Retinal pigment epithelial cell (primary cell): ENCODE measurements around the gene DNAJC24.

Source experiments
- DNase-seq: peaks from one replicate; pipeline ENCODE4 v3.0.0-alpha.2; 2010; ENCODE audit warnings: low read depth
- H3K4me3 ChIP-seq: 2 replicates; pipeline ENCODE4 v1.5.1; 2011; ENCODE audit warnings: mild to moderate bottlenecking, low read length, control low read depth, moderate library complexity
- TF ChIP-seq, protein P1 (sequence below): conservative IDR thresholded peaks from 2 replicates; pipeline ENCODE4 v1.5.1; 2011; ENCODE audit warnings: low read depth, low read length, control low read depth, inconsistent platforms

The DNAJC24 gene

DNA sequence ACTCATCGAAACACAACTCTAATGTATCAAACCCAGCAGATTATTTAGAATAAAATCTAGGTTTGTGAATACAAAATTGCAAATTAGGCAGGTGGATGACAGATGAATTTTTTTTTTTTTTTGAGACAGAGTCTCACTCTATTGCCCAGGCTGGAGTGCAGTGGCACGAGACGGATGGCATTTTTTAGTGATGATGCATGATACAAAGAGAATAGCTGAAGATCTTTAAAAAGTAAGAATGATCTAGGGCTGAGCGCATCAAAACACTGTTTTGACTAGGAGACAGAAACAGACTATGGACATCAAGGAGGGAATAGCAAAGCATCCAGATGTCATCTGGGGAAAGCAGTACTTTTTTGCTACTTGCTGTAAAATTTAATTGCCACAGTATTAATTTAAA lies 76.0 kb downstream of the DNAJC24 start:
- no peak overlapping the region for H3K4me3 ChIP-seq
- TF ChIP-seq, protein P1, sequence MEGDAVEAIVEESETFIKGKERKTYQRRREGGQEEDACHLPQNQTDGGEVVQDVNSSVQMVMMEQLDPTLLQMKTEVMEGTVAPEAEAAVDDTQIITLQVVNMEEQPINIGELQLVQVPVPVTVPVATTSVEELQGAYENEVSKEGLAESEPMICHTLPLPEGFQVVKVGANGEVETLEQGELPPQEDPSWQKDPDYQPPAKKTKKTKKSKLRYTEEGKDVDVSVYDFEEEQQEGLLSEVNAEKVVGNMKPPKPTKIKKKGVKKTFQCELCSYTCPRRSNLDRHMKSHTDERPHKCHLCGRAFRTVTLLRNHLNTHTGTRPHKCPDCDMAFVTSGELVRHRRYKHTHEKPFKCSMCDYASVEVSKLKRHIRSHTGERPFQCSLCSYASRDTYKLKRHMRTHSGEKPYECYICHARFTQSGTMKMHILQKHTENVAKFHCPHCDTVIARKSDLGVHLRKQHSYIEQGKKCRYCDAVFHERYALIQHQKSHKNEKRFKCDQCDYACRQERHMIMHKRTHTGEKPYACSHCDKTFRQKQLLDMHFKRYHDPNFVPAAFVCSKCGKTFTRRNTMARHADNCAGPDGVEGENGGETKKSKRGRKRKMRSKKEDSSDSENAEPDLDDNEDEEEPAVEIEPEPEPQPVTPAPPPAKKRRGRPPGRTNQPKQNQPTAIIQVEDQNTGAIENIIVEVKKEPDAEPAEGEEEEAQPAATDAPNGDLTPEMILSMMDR: no peak
- no peak for DNase-seq

DNA sequence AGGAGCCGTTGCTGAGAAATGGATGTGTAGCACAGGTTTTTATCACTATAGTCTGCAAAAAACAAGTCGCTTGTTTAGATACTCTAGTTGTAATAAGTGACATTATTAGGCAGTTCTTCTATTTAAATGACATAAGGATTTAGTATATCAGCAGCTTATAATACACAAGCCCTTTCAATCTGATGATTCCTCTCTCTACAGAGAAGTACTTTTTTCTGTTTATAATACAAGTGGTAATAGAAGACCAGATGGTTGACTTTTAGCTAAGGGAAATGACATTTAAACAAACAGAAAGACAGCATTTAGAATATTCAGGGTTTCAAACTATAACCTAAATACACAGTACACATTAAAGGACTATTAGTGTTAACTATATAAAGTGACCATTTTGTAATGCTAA lies 79.4 kb downstream of the DNAJC24 start:
- TF ChIP-seq, protein P1: no peak
- no peak for DNase-seq
- H3K4me3 ChIP-seq: no peak overlapping the region

DNA sequence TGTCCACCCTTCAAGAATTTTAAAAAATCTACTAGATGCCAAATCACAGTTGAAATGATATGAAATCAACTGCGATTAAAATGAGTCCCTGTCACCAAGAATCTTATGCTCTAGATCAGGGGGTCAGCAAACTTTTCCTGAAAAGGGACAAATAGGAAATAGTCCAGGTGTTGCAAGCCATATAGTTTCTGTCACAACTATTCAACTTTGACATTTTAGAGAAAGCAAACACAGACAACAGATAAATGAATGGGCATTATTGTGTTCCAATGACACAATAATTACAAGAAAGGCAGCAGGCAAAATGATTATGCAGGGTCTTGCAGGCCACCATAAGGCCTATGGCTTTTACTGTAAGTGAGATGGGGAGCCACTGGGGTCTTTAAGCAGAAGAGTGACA lies 81.2 kb downstream of the DNAJC24 start:
- no peak for DNase-seq
- H3K4me3 ChIP-seq: no peak overlapping the region
- TF ChIP-seq, protein P1: no peak

DNA sequence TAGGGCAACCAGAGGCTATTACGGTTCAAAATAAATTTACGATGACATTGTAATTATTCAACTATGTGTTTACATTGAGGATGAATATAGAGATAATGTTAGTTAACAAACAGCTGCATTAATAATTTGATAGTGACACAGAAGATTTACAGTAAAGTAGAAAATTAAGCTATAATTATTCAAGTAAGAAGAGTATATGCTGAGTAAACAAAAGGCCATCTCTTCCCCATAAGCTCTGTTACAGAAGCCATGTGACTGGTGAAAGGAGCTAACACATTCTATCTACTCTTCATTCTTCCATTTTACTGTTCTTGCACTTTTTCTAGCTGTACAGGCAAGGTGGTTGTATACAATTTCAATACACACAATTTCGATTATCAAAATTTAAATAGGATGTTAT lies 85.5 kb downstream of the DNAJC24 start:
- TF ChIP-seq, protein P1: no peak
- H3K4me3 ChIP-seq: no peak overlapping the region
- no peak for DNase-seq

DNA sequence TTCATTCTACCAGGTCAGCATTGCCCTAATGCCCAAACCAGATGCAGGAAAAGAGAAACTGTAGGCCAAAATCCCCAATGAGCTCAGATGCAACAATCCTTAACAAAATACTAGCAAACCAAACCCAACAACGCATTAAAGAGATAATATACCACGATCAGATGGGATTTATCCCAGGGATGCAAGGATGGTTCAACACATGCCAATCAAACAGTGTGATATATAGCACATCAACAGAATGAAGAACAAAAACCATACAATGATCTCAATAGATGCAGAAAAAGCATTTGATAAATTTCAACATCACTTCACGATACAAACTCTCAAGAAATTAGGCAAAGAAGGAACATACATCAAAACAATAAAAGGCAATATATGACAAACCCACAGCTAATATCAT lies 94.8 kb downstream of the DNAJC24 start:
- no peak overlapping the region for H3K4me3 ChIP-seq
- TF ChIP-seq, protein P1: no peak
- DNase-seq: no peak

DNA sequence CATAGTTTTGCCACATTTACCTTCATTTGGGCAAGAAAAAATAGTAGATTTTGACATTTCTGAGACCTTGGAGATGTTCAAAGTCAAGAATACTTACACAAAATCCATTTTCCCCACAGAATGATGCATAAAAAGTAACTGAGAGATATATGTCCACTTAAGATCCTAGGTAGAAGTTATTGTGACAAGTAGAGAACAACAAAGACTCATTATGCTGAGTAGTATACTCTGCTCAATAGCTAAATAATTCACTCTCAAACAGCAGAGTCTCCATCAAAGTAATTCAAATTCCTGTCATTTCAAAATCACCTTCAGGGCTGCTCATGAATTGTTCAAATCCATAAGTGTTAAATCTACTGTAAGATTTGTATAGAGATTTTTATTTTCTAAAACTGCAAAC lies 104.4 kb downstream of the DNAJC24 start:
- H3K4me3 ChIP-seq: no peak overlapping the region
- TF ChIP-seq, protein P1: no peak
- no peak for DNase-seq

DNA sequence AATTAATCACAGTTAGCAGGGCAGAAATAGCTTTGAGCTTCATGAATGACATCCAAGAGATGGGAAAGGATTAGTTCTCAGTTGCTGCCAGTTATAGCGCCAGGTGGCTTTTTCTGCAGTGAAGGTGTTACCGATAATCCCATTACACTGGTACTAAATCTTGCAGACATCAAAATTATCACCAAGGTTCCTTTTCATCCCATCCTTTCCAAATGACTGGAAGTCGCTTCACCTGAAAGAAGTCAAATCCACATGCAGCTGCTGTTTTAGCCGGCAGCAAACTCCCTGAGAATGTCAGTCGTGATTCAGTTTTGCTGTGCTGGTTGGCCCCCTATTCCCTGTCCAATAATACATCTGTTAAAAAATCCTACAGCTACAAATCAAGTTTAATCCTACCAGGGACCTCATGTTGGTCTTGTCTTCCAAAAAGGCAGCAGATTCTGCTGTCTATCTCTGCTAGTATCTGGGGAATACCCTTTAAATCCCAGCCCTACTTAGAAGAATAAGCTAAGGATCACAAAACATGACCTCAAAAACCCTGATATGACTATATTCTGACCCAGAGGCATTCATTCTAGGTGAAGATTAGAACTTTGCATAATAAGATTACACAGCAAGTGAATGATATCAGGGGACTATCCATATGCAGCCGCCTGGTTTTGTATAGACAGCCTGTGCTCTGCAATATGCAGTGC lies 108.0 kb downstream of the DNAJC24 start:
- H3K4me3 ChIP-seq: no peak overlapping the region
- TF ChIP-seq, protein P1: no peak
- DNase-seq: no peak
